Stimulated activated naive B cell treated with anti-CD40 and anti-IgM and Interleukin-4, amounts not matched to agents 10 μg/mL and 1 μg/mL and 100 μg/mL, for 72 hours (primary cell): ENCODE measurements around the gene PLA2G2A.
"Not testable (repeated sequence)": the region's sequence is repeated elsewhere in the genome, so short reads cannot be mapped to it uniquely, and the experiment has no call there.

Experiments used
- ATAC-seq, 2 donors: fragments of 150-1000 bp; cut with Tn5 transposase; replicated peaks; 2 replicates each; pipeline ENCODE4 v1.10.0; 2021; ENCODE audit warnings: moderate library complexity in 1 of 2
- DNase-seq: peaks from one replicate; pipeline ENCODE4 v3.0.0; 2021
- H3K27ac Mint-ChIP-seq: one replicate; pipeline ENCODE4 v1.8.0; 2022; ENCODE audit warnings: mild to moderate bottlenecking, mixed read lengths
- H3K27me3 Mint-ChIP-seq, 2 donors: one replicate each; pipeline ENCODE4 v1.8.0; 2022; ENCODE audit warnings: mixed read lengths in 2 of 2
- H3K36me3 Mint-ChIP-seq, 2 donors: one replicate each; pipeline ENCODE4 v1.8.0; 2022; ENCODE audit warnings: mixed read lengths in 2 of 2, mild to moderate bottlenecking in 1 of 2
- H3K4me1 Mint-ChIP-seq, 2 donors: one replicate each; pipeline ENCODE4 v1.8.0; 2022; ENCODE audit warnings: mixed read lengths in 2 of 2, mild to moderate bottlenecking in 1 of 2
- H3K4me3 Mint-ChIP-seq, 2 donors: one replicate each; pipeline ENCODE4 v1.8.0; 2022; ENCODE audit warnings: mild to moderate bottlenecking in 2 of 2, mixed read lengths in 2 of 2, moderate library complexity in 1 of 2
- H3K9me3 Mint-ChIP-seq, 2 donors: one replicate each; pipeline ENCODE4 v1.8.0; 2022; ENCODE audit warnings: mixed read lengths in 2 of 2, mild to moderate bottlenecking in 1 of 2

The PLA2G2A gene, protein sequence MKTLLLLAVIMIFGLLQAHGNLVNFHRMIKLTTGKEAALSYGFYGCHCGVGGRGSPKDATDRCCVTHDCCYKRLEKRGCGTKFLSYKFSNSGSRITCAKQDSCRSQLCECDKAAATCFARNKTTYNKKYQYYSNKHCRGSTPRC

DNA sequence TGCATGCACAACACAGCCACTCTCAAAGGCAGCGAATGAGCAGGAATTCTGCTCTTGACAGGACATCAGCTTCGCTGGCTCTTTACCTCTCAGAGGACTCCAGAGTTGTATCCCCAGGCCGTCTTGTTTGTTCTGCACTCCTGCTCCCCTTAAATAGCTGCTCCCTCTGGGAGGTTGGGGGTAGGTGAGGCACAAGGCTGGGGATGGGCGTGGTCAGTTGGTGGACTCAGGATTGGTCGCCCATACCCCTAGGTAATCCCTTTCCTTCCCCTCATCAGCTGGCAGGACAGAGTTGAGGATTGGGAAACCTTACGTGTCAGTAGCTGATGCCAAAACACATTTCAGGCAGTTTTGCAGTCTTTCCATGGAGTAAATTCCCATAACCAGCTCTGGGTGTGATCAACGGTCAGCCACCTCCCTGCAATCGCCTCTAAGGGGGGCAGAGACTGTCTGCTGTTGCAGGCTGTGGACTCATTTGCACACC is at the start of gene PLA2G2A:
PLA2G2A (minus strand) TSS at position 125 of the 484 bp plus-strand sequence. CDS start 845 bp downstream, outside the sequence.
- Mint-ChIP-seq H3K36me3 (no peaks in the 10 kb centered on the region), H3K9me3 (no peaks in the 10 kb centered on the region), H3K4me3 (no peak within 1 kb of the TSS), H3K4me1 (peaks cover 0 to 4% of the 10 kb centered on the region in 2 donors), H3K27me3 (peaks cover 24 to 29% of the 10 kb centered on the region in 2 donors), H3K27ac (no peak within 1 kb of the TSS)
- DNase-seq (no peak), ATAC-seq (no peak)

DNA sequence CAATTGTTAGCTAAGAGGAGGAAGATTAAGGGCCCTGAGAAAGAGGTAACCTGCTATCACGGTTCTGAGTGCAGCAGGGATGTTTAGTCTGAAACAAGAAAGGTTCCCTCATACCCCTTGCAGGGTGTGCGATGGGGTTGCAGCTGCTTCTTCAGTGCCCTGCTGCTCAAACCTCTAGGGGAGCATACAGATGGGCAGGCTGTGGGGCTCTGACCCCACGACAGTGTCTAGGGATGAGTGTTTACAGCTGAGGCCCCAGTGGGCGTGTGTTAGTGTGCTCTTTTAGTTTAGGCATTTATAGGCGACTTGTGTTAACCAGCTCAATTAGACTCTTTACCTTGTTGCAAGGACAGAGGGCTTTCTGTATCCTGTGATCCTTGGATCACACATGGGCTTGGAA is 49.3 kb upstream of the PLA2G2A start:
- H3K9me3 Mint-ChIP-seq, result peaks cover 12 to 18% of the 10 kb centered on the region in 2 donors
- H3K36me3 Mint-ChIP-seq, result peaks cover 2 to 5% of the 10 kb centered on the region in 2 donors
- H3K4me3 Mint-ChIP-seq, result no peak overlapping the region
- no peaks in the 10 kb centered on the region for H3K4me1 Mint-ChIP-seq
- H3K27me3 Mint-ChIP-seq, result peaks cover 60 to 61% of the 10 kb centered on the region in 2 donors
- DNase-seq, result no peak
- H3K27ac Mint-ChIP-seq, result no peak overlapping the region
- no peak for ATAC-seq

DNA sequence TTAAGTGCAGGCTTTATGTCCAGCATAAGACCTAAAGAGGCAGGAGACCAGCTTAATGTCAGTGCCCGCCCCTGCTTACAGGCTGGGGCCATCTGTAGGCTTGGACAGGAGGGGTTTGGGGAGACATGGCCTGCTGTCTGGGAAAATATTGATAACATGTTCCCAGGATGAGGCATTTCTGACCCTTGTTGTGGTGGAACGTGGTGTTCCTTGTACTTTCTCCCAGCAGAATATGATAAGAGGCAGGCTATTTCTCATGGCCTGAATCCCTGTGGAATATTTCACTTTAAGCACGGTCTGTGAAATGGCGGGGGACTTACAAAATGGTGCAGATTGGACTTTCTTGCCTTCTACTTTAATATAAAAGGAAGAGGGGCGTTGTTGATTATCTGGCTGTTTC is 48.7 kb upstream of the PLA2G2A start:
- peaks cover 0 to 5% of the 10 kb centered on the region in 2 donors for H3K36me3 Mint-ChIP-seq
- ATAC-seq (no peak), DNase-seq (no peak)
- no peak overlapping the region for H3K27ac Mint-ChIP-seq
- peaks cover 57 to 60% of the 10 kb centered on the region in 2 donors for H3K27me3 Mint-ChIP-seq
- no peak overlapping the region for H3K4me3 Mint-ChIP-seq
- no peaks in the 10 kb centered on the region for H3K4me1 Mint-ChIP-seq
- peaks cover 9 to 14% of the 10 kb centered on the region in 2 donors for H3K9me3 Mint-ChIP-seq

DNA sequence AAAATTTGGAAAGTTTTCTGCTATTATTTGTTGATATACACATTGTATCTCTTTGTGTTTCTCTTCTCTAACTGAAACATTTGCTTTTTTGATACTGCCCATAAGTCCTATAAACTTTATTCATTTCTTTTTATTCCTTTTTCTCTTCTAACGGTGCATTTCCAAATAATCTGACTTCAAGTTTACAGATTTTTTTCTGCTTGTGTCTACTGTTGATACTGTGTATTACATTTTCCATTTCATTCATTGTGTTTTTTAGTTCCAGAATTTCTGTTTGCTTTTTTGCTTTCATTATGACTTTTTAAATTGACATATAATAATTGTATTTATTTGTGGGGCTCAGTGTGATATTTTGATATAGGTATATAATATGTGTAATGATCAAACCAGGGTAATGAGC is 38.3 kb upstream of the PLA2G2A start:
- Mint-ChIP-seq H3K36me3 (peaks cover 3 to 4% of the 10 kb centered on the region in 2 donors), H3K9me3 (peaks cover 20 to 37% of the 10 kb centered on the region in 2 donors), H3K27me3 (peaks cover 0 to 12% of the 10 kb centered on the region in 2 donors), H3K4me1 (no peaks in the 10 kb centered on the region), H3K4me3 (no peak overlapping the region), H3K27ac (no peak overlapping the region)
- DNase-seq, result no peak
- no peak for ATAC-seq

- DNase-seq (no peak), ATAC-seq (no peak)
- H3K9me3 Mint-ChIP-seq, result peaks cover 19 to 33% of the 10 kb centered on the region in 2 donors
- H3K4me1 Mint-ChIP-seq, result no peaks in the 10 kb centered on the region
- H3K27ac Mint-ChIP-seq, result no peak overlapping the region
- H3K36me3 Mint-ChIP-seq, result peaks cover 3 to 4% of the 10 kb centered on the region in 2 donors
- H3K27me3 Mint-ChIP-seq, result peaks cover 0 to 18% of the 10 kb centered on the region in 2 donors
- H3K4me3 Mint-ChIP-seq, result no peak overlapping the region
These were observed 34.7 kb upstream of the PLA2G2A start for GRCh38 chr1:20014153-20014552.

DNA sequence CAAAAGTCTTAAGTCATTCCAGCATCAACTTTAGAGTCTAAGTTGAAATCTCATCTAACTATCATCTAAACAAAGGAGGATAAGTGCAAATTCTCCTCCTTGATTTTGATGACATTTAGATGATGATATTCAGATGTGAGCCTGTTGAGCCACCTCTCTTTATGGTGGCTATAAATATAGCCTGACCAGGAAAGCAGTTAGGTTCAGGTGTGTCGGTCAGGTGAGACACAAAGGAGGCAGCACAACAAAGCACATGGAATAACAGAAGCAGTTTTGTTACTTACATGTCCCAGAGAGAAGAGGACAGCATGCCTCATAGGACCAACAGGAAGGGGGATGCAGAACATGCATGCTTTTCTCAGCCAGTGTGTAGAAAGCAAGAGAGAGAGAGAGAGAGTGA is 30.6 kb upstream of the PLA2G2A start:
- no peak overlapping the region for H3K4me3 Mint-ChIP-seq
- ATAC-seq, result no peak
- H3K27me3 Mint-ChIP-seq, result peaks cover 17 to 19% of the 10 kb centered on the region in 2 donors
- H3K27ac Mint-ChIP-seq, result no peak overlapping the region
- no peak for DNase-seq
- no peaks in the 10 kb centered on the region for H3K4me1 Mint-ChIP-seq
- H3K9me3 Mint-ChIP-seq, result peaks cover 10 to 11% of the 10 kb centered on the region in 2 donors
- peaks cover 0 to 4% of the 10 kb centered on the region in 2 donors for H3K36me3 Mint-ChIP-seq

- H3K27me3 Mint-ChIP-seq, result peaks cover 17 to 27% of the 10 kb centered on the region in 2 donors
- H3K4me1 Mint-ChIP-seq, result no peaks in the 10 kb centered on the region
- H3K36me3 Mint-ChIP-seq, result peaks cover 0 to 4% of the 10 kb centered on the region in 2 donors
- ATAC-seq, result no peak
- no peak overlapping the region for H3K27ac Mint-ChIP-seq
- H3K4me3 Mint-ChIP-seq, result no peak overlapping the region
- peaks cover 6 to 7% of the 10 kb centered on the region in 2 donors for H3K9me3 Mint-ChIP-seq
- DNase-seq, result no peak
These were observed 29.8 kb upstream of the PLA2G2A start for GRCh38 chr1:20009212-20009611.

DNA sequence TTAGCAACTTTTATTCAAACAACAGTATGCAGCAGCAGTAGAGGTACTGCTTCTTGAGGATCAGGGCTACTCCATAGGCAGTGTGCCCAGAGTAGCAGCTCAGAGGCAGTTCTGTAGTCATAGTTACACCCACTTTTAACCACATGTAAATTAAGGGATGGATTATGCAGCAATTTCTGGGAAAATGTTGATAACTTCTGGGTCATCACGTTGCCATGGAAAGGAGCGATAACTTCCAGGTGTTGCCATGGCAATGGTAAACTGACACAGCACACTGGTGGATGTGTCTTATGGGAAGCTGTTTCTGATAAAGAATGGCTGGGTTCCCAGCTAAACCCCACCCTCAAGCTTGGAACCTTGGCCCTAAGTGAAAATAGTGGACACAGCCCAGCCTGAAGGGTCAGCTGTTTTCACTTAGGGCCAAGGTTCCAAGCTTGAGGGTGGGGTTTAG is 29.0 kb upstream of the PLA2G2A start:
- Mint-ChIP-seq H3K36me3 (peaks cover 0 to 7% of the 10 kb centered on the region in 2 donors), H3K27me3 (peaks cover 21 to 34% of the 10 kb centered on the region in 2 donors), H3K4me1 (no peaks in the 10 kb centered on the region), H3K9me3 (peaks cover 4 to 11% of the 10 kb centered on the region in 2 donors), H3K27ac (no peak overlapping the region), H3K4me3 (no peak overlapping the region)
- ATAC-seq (no peak), DNase-seq (no peak)

DNA sequence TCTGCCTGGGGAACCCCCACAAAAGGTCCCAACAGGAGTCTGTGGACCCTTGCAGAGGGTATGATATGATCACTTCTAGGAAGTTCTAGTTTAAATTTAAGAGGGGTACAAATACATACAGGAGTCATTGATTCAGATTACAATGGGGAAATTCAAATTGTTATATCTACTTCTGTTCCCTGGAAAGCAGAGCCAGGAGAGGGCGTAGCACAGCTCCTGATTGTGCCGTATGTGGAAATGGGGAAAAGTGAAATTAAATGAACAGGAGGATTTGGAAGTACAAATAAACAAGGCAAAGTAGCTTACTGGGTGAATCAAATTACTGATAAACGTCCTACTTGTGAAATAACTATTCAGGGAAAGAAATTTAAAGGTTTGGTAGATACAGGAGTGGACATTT is 19.4 kb upstream of the PLA2G2A start:
- DNase-seq, ATAC-seq, H3K9me3 Mint-ChIP-seq, H3K4me1 Mint-ChIP-seq, H3K27ac Mint-ChIP-seq, H3K36me3 Mint-ChIP-seq, H3K4me3 Mint-ChIP-seq: not testable (repeated sequence)
- peaks cover 38 to 57% of the 10 kb centered on the region in 2 donors for H3K27me3 Mint-ChIP-seq

DNA sequence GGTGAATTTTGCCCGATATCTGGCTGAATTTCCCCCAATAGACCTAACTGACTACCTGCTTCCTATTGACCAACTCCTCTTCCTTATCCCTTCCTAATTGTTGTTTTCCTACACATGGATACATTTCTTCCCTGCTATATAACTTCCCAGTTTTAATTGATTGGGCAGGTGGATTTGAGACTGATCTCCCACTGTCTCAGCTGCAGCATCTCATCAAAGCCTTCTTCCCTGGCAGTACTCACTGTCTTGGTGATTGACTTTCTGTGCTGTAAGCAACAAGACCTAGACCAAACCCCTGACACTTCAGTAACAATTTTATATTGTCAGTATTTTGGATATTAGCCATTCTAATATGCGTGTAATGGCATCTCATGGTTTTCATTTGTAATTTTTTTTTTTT is 11.3 kb upstream of the PLA2G2A start:
- Mint-ChIP-seq H3K9me3 (no peaks in the 10 kb centered on the region), H3K4me1 (peaks cover 14 to 21% of the 10 kb centered on the region in 2 donors), H3K4me3 (no peak overlapping the region), H3K27ac (no peak overlapping the region), H3K27me3 (peaks cover 25 to 31% of the 10 kb centered on the region in 2 donors), H3K36me3 (no peaks in the 10 kb centered on the region)
- DNase-seq (no peak), ATAC-seq (no peak)

DNA sequence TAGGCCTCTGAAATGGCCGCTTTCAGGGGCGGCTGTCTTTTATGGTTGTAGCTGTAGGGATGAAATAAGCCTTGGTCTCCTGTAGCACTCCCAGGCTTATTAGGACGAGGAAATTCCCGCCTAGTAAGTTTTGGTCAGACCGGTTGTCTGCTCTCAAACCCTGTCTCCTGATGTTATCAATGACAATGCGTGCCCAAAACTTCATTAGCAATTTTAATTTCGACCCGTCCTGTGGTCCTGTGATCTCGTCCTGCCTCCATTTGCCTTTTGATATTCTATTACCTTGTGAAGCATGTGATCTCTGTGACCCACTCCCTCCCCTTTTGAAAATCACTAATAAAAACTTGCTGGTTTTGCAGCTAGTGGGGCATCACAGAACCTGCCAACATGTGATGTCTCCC is 10.8 kb upstream of the PLA2G2A start:
- not testable (repeated sequence) for H3K27ac Mint-ChIP-seq, H3K36me3 Mint-ChIP-seq, H3K9me3 Mint-ChIP-seq, ATAC-seq, H3K4me3 Mint-ChIP-seq, DNase-seq
- Mint-ChIP-seq H3K27me3 (peaks cover 25 to 31% of the 10 kb centered on the region in 2 donors), H3K4me1 (peaks cover 14 to 21% of the 10 kb centered on the region in 2 donors)

- no peak for DNase-seq
- ATAC-seq, result peak; percentile 94 to 98
- no peaks in the 10 kb centered on the region for H3K9me3 Mint-ChIP-seq
- H3K27ac Mint-ChIP-seq, result peak overlapping the region; percentile 7
- no peak overlapping the region for H3K4me3 Mint-ChIP-seq
- peaks cover 14 to 21% of the 10 kb centered on the region in 2 donors for H3K4me1 Mint-ChIP-seq
- no peaks in the 10 kb centered on the region for H3K36me3 Mint-ChIP-seq
- H3K27me3 Mint-ChIP-seq, result peaks cover 17 to 19% of the 10 kb centered on the region in 2 donors
These were observed 9.0 kb upstream of the PLA2G2A start for GRCh38 chr1:19988267-19989006.

DNA sequence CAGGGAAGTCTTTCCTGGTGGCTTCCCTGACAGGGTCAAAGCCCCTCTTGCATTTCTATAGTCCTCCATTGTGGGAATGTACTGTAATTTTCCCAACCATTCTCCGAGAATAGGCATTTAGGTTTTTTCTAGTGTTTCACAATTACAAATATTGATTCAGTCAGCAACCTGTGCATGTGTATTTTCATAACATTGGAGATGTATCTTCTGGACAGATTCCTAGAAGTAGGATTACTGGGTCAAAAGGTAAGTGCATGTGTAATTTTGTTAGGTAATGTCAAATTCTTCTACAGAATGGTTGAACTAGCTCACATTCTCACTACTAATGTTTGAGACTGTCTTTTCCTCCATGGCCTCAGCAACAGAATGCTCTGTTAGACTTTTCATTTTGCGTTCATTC is 8.3 kb upstream of the PLA2G2A start:
- H3K4me3 Mint-ChIP-seq, result no peak overlapping the region
- H3K9me3 Mint-ChIP-seq, result no peaks in the 10 kb centered on the region
- DNase-seq, result no peak
- H3K4me1 Mint-ChIP-seq, result peaks cover 14 to 21% of the 10 kb centered on the region in 2 donors
- no peak overlapping the region for H3K27ac Mint-ChIP-seq
- no peaks in the 10 kb centered on the region for H3K36me3 Mint-ChIP-seq
- H3K27me3 Mint-ChIP-seq, result peaks cover 15% of the 10 kb centered on the region in 2 donors
- no peak for ATAC-seq

DNA sequence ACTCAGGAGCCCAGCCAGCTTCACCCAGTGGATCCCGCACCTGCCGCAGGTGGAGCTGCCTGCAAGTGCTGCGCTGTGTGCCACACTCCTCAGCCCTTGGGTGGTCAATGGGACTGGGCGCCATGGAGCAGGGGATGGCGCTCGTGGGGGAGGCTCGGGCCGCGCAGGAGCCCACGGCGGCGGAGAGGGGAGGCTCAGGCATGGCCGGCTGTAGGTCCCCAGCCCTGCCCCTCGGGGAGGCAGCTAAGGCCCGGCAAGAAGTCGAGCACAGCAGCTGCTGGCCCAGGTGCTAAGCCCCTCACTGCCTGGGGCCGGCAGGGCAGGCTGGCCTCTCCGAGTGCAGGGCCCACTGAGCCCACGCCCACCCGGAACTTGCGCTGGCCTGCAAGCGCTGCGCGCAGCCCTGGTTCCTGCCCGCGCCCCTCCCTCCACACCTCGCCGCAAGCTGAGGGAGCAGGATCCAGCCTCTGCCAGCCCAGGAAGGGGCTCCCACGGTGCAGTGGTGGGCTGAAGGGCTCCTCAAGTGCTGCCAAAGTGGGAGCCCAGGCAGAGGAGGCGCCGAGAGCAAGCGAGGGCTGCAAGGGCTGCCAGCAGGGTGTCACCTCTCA is 5.1 kb upstream of the PLA2G2A start:
- H3K4me1 Mint-ChIP-seq, result peaks cover 10 to 21% of the 10 kb centered on the region in 2 donors
- not testable (repeated sequence) for H3K9me3 Mint-ChIP-seq, H3K36me3 Mint-ChIP-seq, H3K27ac Mint-ChIP-seq, DNase-seq, H3K4me3 Mint-ChIP-seq, ATAC-seq
- H3K27me3 Mint-ChIP-seq, result peaks cover 8 to 18% of the 10 kb centered on the region in 2 donors
